AG10803 (cell line): ENCODE measurements around the gene SMIM38.

Source experiments
- DNase-seq: peaks from one replicate; pipeline ENCODE4 v3.0.0; 2010; ENCODE audit warnings: low read depth
- H3K4me3 ChIP-seq: 2 replicates; pipeline ENCODE4 v1.5.1; 2011; ENCODE audit warnings: mild to moderate bottlenecking, low read length, control low read depth
- TF ChIP-seq, protein P1 (sequence below): conservative IDR thresholded peaks from 2 replicates; pipeline ENCODE4 v1.5.1; 2011; ENCODE audit warnings: mild to moderate bottlenecking, low read length, control low read depth, inconsistent platforms

The SMIM38 gene

DNA sequence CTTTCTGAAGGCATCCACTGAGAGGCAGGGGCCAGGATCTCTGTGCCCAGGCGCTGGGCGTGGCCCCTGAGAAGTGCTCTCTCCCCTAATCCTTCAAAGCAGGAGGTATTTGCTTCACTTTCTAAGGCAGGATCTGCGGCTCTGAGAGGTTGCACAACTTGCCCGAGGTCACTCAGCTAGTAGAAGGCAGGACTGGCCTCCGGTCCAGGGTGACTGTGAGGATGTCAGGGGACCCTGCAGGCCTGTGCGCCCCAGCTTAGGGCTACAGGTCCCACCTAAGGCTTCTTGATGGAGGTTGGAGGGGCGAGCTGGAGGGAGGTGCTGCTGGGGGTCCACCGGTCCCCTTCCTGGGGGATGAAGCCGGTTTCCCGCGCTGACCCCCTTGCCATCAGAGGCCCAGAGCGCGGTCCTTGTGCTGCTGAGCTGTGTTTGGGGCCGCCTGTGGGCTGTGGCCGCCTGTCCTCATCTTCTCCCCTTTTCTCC, 979 bp downstream of the SMIM38 start:
- H3K4me3 ChIP-seq = no peak overlapping the region
- DNase-seq = peak; percentile 11
- TF ChIP-seq, protein P1, sequence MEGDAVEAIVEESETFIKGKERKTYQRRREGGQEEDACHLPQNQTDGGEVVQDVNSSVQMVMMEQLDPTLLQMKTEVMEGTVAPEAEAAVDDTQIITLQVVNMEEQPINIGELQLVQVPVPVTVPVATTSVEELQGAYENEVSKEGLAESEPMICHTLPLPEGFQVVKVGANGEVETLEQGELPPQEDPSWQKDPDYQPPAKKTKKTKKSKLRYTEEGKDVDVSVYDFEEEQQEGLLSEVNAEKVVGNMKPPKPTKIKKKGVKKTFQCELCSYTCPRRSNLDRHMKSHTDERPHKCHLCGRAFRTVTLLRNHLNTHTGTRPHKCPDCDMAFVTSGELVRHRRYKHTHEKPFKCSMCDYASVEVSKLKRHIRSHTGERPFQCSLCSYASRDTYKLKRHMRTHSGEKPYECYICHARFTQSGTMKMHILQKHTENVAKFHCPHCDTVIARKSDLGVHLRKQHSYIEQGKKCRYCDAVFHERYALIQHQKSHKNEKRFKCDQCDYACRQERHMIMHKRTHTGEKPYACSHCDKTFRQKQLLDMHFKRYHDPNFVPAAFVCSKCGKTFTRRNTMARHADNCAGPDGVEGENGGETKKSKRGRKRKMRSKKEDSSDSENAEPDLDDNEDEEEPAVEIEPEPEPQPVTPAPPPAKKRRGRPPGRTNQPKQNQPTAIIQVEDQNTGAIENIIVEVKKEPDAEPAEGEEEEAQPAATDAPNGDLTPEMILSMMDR = no peak

DNA sequence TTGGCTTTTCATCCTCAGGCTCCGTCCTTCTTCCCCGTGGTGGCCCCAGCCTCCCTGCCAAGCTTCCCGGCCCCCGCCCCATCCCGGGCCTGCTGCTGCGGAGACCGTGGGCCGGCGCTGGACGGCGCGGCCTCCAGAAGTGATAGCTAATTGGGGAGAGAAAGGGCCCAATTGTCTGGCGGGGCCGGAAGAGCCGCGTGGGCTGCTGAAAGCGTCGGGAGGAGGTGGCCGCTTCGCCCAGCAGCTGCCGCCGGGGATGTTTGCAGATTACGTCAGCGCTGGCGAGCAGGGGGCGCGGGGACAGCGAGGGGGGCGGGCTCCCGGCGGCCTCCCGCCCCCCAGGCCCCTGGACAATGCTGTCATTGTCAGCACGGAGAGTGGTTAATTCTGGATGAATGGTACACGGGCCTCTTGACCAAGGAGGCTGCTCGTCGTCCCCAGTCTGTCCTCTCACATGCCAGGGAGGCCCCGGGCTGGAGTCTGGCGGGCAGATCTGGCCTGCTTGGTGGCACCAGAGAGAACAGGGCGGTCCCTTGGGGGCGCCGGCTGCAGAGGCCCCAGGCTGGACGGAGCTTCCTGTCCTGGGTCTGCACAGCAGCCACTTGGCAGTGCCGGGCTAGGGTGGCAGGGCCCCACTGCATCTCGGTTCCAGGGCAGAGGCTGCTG, 1.6 kb downstream of the SMIM38 start:
- peak; percentile 50 for DNase-seq
- H3K4me3 ChIP-seq = no peak overlapping the region
- TF ChIP-seq, protein P1 = no peak

DNA sequence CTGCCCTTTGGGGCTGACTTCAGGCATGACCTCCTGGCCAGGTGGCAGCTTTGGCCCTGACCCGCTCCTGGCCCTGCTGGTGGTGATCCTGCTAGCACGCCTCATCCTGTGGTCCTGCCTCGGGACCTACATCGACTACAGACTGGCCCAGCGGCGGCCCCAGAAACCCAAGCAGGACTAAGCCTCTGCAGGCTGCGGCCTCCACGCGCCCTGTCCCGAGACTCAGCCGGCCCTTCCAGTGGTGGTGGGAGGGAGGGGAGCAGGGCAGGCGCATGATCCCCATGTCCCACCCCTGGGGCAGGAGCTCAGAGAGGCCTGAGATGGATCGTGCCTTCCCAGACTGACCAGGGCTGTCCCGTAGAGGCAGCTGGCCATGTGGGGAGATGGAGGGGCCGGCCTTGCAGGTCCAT, 2.1 kb downstream of the SMIM38 start:
- DNase-seq = no peak
- H3K4me3 ChIP-seq = no peak overlapping the region
- TF ChIP-seq, protein P1 = no peak

DNA sequence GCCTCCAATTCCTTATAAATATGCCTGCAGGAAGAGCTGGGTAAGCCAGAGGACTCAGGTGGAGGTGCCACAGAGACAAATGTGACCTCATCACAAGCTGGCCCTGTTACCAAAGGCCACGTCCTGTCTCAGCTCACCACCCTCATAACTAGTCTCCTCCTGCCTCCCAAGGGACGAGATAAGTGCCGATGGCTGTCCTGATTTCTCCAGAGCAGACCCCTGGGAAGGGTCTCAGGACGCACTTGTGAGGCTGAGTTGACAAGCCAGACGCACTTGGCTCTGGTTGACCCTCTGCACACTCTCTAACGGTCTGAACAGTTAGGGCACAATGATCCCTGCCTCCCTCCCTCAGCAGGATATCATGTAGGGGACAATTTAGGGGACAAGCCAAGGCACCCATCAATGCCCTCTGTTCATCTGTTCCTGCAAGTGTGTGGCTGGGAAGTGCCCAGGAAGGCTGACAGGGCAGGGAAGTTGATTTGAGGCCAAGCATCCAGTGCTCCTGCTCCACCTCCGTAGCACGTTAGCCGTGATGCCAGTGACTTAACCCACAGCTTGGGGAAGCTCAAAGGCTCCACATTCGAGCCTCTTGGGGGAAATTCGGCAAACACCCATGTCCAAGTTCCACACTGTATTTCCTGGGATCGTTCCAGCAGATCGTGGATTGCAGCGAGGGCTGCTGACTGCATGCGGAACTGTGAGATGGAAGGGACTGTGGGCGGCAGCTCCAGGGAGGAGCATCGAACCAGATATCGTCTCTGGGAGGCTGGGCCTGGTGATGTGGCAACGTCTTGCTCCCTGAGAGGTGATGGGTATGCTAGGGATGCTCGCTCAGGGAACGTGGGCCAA, 2.8 kb downstream of the SMIM38 start:
- TF ChIP-seq, protein P1 = no peak
- no peak for DNase-seq
- no peak overlapping the region for H3K4me3 ChIP-seq

DNA sequence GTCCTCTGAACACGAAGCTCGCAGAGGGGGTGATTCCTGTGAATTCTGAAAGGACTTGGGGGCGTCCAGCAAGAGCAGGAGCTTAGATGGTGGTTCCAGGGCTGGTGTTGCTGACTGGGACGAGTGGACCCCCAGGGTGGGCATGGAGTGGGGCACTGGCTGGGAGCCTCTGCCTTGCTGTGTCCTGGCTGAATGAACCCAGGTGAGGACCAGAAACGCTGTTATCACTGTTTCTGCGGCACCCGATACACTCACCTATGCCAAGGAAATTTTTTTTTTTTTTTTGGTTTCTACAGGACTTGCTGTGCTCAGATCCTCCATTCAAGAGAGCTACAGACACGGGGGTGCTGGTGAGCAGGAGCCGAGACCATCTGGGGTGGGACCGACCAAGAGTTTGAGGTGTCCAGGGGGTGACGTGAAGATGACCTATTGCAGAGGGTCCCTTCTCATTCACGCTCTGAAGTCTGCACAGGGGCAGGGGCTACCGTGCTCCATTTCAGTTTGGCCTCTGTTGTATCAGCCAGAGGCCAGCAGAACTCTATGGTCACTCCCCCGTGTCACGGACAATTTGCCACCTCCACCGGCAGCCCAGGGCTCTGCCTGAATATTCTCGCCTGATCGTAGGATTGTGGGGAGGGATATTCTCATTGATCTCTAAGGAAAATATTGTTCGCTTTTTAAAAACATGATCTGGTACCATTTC, 3.6 kb downstream of the SMIM38 start:
- no peak for DNase-seq

DNA sequence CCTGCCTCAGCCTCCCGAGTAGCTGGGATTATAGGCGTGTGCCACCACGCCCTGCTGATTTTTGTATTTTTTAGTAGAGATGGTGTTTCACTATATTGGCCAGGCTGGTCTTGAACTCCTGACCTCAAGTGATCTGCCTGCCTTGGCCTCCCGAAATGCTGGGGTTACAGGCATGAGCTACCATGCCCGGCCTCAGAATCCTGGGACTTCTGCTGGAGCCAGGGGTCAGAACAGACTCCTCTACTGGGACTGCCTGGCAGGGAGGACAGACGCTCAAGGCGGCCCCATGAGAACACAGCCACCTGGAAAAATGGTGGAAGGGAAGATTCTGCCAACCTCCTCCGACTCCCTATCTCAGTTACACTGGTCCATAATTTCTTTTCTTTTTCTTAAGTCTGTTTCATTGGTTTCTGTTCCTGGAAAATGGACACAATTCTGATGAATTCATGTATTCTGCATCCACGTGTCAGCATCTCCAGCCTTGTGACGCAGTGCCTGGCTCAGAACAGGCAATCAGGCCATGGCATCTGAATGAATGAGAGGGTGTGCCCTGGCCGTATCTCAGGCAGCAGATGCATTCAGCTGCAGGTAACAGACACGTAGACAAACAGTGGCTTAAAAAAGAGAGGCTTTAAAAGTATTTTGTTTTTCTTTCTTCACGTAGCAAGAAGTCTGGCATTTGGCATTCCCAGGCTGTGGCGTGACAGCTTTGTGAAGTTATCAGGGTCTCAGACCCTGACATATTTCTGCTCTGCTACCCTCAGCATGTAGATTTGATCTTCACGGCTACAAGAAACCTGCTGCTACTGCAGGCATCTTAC, 4.8 kb downstream of the SMIM38 start:
- no peak overlapping the region for H3K4me3 ChIP-seq
- TF ChIP-seq, protein P1 = no peak
- DNase-seq = no peak

More for the DNA sequence above, 3.6 kb downstream of the SMIM38 start:
- TF ChIP-seq, protein P1 = no peak
- H3K4me3 ChIP-seq = no peak overlapping the region
